ENCODE measurements around the gene GFM2.

- TF ChIP-seq, protein P1, sequence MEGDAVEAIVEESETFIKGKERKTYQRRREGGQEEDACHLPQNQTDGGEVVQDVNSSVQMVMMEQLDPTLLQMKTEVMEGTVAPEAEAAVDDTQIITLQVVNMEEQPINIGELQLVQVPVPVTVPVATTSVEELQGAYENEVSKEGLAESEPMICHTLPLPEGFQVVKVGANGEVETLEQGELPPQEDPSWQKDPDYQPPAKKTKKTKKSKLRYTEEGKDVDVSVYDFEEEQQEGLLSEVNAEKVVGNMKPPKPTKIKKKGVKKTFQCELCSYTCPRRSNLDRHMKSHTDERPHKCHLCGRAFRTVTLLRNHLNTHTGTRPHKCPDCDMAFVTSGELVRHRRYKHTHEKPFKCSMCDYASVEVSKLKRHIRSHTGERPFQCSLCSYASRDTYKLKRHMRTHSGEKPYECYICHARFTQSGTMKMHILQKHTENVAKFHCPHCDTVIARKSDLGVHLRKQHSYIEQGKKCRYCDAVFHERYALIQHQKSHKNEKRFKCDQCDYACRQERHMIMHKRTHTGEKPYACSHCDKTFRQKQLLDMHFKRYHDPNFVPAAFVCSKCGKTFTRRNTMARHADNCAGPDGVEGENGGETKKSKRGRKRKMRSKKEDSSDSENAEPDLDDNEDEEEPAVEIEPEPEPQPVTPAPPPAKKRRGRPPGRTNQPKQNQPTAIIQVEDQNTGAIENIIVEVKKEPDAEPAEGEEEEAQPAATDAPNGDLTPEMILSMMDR (conservative IDR thresholded peaks at IDR 0.05; ENCODE audit: low read depth, low read length), result no peak
- no peak for TF ChIP-seq EZH2 (IDR thresholded peaks at IDR 0.05; ENCODE audit: borderline replicate concordance, low read depth, low read length, poor library complexity, severe bottlenecking)
These were observed 988 bp downstream of the GFM2 start for GRCh38 chr5:74765929-74766328.
